Measurements from ENCODE around the gene ZNF599.

DNA sequence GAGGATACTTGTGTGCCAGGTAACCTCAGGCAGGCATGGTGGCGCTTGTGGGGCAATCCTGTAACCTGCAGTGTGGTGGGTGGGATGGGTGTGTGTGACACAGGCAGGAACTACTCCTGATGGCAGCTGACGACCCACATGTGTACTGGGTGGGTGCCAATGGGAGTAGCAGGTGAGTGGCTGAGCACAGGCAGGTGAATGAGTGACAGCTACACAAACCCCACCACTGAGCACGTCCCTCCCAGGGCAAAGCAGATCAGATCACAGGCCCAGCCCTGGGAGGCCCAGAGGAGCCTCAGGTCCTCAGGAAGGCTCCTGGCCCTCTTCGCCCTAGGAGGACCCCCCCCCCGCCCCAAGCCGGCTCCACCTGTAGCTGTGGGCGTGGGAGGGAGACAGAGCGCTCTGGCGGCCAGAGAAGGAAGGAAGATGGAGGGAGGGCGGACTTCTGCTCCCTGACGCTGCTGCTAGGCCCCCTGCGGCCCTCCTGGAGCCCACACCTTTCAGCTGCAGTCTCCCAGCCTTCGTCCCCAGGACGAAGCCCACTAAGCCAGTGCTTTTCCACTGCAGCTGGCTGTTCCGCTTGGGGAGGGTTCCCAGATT lies 40.3 kb downstream of the ZNF599 start:
- TF ChIP-seq, protein P1, sequence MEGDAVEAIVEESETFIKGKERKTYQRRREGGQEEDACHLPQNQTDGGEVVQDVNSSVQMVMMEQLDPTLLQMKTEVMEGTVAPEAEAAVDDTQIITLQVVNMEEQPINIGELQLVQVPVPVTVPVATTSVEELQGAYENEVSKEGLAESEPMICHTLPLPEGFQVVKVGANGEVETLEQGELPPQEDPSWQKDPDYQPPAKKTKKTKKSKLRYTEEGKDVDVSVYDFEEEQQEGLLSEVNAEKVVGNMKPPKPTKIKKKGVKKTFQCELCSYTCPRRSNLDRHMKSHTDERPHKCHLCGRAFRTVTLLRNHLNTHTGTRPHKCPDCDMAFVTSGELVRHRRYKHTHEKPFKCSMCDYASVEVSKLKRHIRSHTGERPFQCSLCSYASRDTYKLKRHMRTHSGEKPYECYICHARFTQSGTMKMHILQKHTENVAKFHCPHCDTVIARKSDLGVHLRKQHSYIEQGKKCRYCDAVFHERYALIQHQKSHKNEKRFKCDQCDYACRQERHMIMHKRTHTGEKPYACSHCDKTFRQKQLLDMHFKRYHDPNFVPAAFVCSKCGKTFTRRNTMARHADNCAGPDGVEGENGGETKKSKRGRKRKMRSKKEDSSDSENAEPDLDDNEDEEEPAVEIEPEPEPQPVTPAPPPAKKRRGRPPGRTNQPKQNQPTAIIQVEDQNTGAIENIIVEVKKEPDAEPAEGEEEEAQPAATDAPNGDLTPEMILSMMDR (IDR thresholded peaks at IDR 0.05; ENCODE audit: poor library complexity, severe bottlenecking) = no peak
- no peak for TF ChIP-seq RAD21 (conservative IDR thresholded peaks at IDR 0.05)
- no peak for TF ChIP-seq TAF1 (IDR thresholded peaks at IDR 0.05; ENCODE audit: low read depth)
- TF ChIP-seq, protein P2, sequence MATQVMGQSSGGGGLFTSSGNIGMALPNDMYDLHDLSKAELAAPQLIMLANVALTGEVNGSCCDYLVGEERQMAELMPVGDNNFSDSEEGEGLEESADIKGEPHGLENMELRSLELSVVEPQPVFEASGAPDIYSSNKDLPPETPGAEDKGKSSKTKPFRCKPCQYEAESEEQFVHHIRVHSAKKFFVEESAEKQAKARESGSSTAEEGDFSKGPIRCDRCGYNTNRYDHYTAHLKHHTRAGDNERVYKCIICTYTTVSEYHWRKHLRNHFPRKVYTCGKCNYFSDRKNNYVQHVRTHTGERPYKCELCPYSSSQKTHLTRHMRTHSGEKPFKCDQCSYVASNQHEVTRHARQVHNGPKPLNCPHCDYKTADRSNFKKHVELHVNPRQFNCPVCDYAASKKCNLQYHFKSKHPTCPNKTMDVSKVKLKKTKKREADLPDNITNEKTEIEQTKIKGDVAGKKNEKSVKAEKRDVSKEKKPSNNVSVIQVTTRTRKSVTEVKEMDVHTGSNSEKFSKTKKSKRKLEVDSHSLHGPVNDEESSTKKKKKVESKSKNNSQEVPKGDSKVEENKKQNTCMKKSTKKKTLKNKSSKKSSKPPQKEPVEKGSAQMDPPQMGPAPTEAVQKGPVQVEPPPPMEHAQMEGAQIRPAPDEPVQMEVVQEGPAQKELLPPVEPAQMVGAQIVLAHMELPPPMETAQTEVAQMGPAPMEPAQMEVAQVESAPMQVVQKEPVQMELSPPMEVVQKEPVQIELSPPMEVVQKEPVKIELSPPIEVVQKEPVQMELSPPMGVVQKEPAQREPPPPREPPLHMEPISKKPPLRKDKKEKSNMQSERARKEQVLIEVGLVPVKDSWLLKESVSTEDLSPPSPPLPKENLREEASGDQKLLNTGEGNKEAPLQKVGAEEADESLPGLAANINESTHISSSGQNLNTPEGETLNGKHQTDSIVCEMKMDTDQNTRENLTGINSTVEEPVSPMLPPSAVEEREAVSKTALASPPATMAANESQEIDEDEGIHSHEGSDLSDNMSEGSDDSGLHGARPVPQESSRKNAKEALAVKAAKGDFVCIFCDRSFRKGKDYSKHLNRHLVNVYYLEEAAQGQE (IDR thresholded peaks at IDR 0.05; ENCODE audit: borderline replicate concordance) = no peak
- no peak for TF ChIP-seq POLR2AphosphoS5 (IDR thresholded peaks at IDR 0.05)
- TF ChIP-seq EZH2 (IDR thresholded peaks at IDR 0.05; ENCODE audit: borderline replicate concordance, insufficient read depth, low read length, poor library complexity, severe bottlenecking) = no peak
- no peak for TF ChIP-seq EP300 (conservative IDR thresholded peaks at IDR 0.05; ENCODE audit: poor library complexity, severe bottlenecking)
- TF ChIP-seq MXI1 (conservative IDR thresholded peaks at IDR 0.05; ENCODE audit: poor library complexity, severe bottlenecking) = no peak
